Tibial nerve (tissue), 4 donors: ENCODE results near the gene C12orf56. TPM values are rescaled to one million over a fixed set of nuclear protein-coding genes. Genes with fewer than 3 reads are reported as not detected.

Experiments
- DNase-seq, 2 donors: peaks; one replicate each; pipeline ENCODE4 v3.0.0-alpha.2; 2019; ENCODE audit warnings: low spot score in 2 of 2
- H3K27ac ChIP-seq, 4 donors: fragments of 200-600 bp; sonication (generic) in 3 of 4; one replicate each; pipeline ENCODE4 v1.5.1; 2017 to 2019; ENCODE audit warnings: mild to moderate bottlenecking in 1 of 4
- H3K27me3 ChIP-seq, 2 donors: fragments of 200-600 bp; sonication (generic) in 1 of 2; one replicate each; pipeline versions ENCODE4 v1.5.1 to v1.6.0; 2017 to 2019
- H3K36me3 ChIP-seq, 3 donors: fragments of 200-600 bp; sonication (generic); one replicate each; pipeline ENCODE4 v1.5.1; 2018 to 2019
- H3K4me1 ChIP-seq, 4 donors: fragments of 200-600 bp; sonication (generic) in 3 of 4; one replicate each; pipeline ENCODE4 v1.5.1; 2017 to 2019
- H3K4me3 ChIP-seq, 4 donors: fragments of 200-600 bp; sonication (generic) in 3 of 4; one replicate each; pipeline ENCODE4 v1.5.1; 2017 to 2019; ENCODE audit warnings: mild to moderate bottlenecking in 1 of 4, moderate library complexity in 1 of 4
- H3K9me3 ChIP-seq, 4 donors: fragments of 200-600 bp; sonication (generic) in 3 of 4; one replicate each; pipeline ENCODE4 v1.5.1; 2017 to 2019
- EP300 ChIP-seq, 2 donors: sonication (generic); formaldehyde crosslinking; IDR thresholded peaks; one replicate each; pipeline ENCODE4 v1.6.1; 2017; ENCODE audit warnings: antibody characterized with exemption in 2 of 2, mild to moderate bottlenecking in 1 of 2
- POLR2A ChIP-seq, 2 donors: fragments of 450-650 bp; IDR thresholded peaks; one replicate each; pipeline ENCODE4 v1.6.1; 2017; ENCODE audit warnings: antibody characterized with exemption in 2 of 2, mild to moderate bottlenecking in 2 of 2, moderate library complexity in 2 of 2
- WGBS, 2 donors: methylation state at CpG; one replicate each; pipeline ENCODE4 v1.1.5; 2018; 5-methylcytosine and 5-hydroxymethylcytosine counted together
- total RNA-seq, 4 donors: library from RNA; depleted of rRNA; stranded (reverse); fragments of >200 nt; gene quantifications; one replicate each; pipeline ENCODE4 v1.1.0, GENCODE V29; 2016
- TF ChIP-seq, protein P1 (sequence below), 5 experiments: fragments of 200-600 bp in 3 of 5; fragments of 450-650 bp in 2 of 5; sonication (generic) in 3 of 5; IDR thresholded peaks; one replicate each; pipeline ENCODE4 v1.5.1; 2016 to 2019; ENCODE audit warnings: antibody characterized with exemption in 5 of 5, mild to moderate bottlenecking in 3 of 5, moderate library complexity in 2 of 5

C12orf56 gene
- total RNA-seq, 4 donors from 2014 or later, result 8.7 to 11.6 (median 9.7) TPM

- peaks cover 2 to 65% (median 7%) of the 10 kb centered on the region in 3 donors for H3K36me3 ChIP-seq
- WGBS, 2 donors, result 79 to 86% methylated on average over 2 of the region's 2 CpGs
Observed at GRCh38 chr12:64412459-64412858, 21.9 kb upstream of the C12orf56 start.

DNA sequence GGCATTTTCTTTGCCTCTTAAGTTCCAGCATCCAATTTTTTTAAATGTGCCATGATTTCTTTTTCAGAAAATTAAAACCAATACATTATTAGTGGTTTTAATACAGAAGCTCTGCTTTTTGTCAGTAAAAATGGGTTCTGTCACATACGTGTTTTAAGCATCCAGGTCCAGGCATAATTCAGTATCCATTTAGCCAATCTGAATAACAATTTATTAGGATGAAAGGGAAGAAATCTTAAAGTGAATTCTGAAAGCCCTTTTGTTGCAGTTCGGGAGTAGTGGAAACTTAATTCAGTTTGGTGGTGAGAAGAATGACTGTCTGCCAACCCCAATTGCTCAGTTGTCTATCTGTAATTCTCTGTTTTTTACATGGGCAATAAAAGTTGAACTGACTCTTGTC lies 20.9 kb upstream of the C12orf56 start:
- no peak overlapping the region for H3K27ac ChIP-seq
- no peaks in the 10 kb centered on the region for H3K9me3 ChIP-seq
- H3K27me3 ChIP-seq, result no peaks in the 10 kb centered on the region
- 56 to 65% methylated on average over 2 of the region's 2 CpGs for WGBS, 2 donors
- H3K36me3 ChIP-seq, result peaks cover 0 to 55% (median 2%) of the 10 kb centered on the region in 3 donors
- peaks cover 0 to 20% (median 0%) of the 10 kb centered on the region in 4 donors for H3K4me1 ChIP-seq
- no peak for DNase-seq
- H3K4me3 ChIP-seq, result no peak overlapping the region
- TF ChIP-seq POLR2A (IDR thresholded peaks at IDR 0.05), result no peak
- TF ChIP-seq, protein P1, sequence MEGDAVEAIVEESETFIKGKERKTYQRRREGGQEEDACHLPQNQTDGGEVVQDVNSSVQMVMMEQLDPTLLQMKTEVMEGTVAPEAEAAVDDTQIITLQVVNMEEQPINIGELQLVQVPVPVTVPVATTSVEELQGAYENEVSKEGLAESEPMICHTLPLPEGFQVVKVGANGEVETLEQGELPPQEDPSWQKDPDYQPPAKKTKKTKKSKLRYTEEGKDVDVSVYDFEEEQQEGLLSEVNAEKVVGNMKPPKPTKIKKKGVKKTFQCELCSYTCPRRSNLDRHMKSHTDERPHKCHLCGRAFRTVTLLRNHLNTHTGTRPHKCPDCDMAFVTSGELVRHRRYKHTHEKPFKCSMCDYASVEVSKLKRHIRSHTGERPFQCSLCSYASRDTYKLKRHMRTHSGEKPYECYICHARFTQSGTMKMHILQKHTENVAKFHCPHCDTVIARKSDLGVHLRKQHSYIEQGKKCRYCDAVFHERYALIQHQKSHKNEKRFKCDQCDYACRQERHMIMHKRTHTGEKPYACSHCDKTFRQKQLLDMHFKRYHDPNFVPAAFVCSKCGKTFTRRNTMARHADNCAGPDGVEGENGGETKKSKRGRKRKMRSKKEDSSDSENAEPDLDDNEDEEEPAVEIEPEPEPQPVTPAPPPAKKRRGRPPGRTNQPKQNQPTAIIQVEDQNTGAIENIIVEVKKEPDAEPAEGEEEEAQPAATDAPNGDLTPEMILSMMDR (IDR thresholded peaks at IDR 0.05), result no peak
- no peak for TF ChIP-seq EP300 (IDR thresholded peaks at IDR 0.05)

More at GRCh38 chr12:64412459-64412858, 21.9 kb upstream of the C12orf56 start:
- peaks cover 0 to 15% (median 0%) of the 10 kb centered on the region in 4 donors for H3K4me1 ChIP-seq
- DNase-seq, result no peak
- no peaks in the 10 kb centered on the region for H3K27me3 ChIP-seq
- no peaks in the 10 kb centered on the region for H3K9me3 ChIP-seq
- no peak overlapping the region for H3K27ac ChIP-seq
- TF ChIP-seq, protein P1 (IDR thresholded peaks at IDR 0.05), result no peak
- TF ChIP-seq POLR2A (IDR thresholded peaks at IDR 0.05), result no peak
- TF ChIP-seq EP300 (IDR thresholded peaks at IDR 0.05), result no peak
- no peak overlapping the region for H3K4me3 ChIP-seq

- 74 to 76% methylated on average over 9 of the region's 9 CpGs for WGBS, 2 donors
- H3K27me3 ChIP-seq, result no peaks in the 10 kb centered on the region
- TF ChIP-seq POLR2A (IDR thresholded peaks at IDR 0.05) (no peak), EP300 (IDR thresholded peaks at IDR 0.05) (no peak)
- TF ChIP-seq, protein P1 (IDR thresholded peaks at IDR 0.05), result no peak
- H3K9me3 ChIP-seq, result no peaks in the 10 kb centered on the region
- peaks cover 0 to 39% (median 8%) of the 10 kb centered on the region in 4 donors for H3K4me1 ChIP-seq
- peaks cover 0 to 16% (median 2%) of the 10 kb centered on the region in 3 donors for H3K36me3 ChIP-seq
- H3K27ac ChIP-seq, result no peak overlapping the region
- no peak overlapping the region for H3K4me3 ChIP-seq
- DNase-seq, result no peak
Observed at GRCh38 chr12:64407342-64408223, 17.0 kb upstream of the C12orf56 start.

GRCh38 chr12:64404470-64405256 lies 14.1 kb upstream of the C12orf56 start:
- no peak for TF ChIP-seq POLR2A (IDR thresholded peaks at IDR 0.05)
- TF ChIP-seq, protein P1 (IDR thresholded peaks at IDR 0.05), result peak in 2 of 5 experiments; percentile 2 to 17
- peaks cover 0 to 39% (median 8%) of the 10 kb centered on the region in 4 donors for H3K4me1 ChIP-seq
- peak in 1 of 2 donors; percentile 45 for DNase-seq
- 1% methylated on average over 33 to 72 of the region's 78 CpGs for WGBS, 2 donors
- H3K27ac ChIP-seq, result peak overlapping the region; percentile 86 to 98 (median 97)
- no peaks in the 10 kb centered on the region for H3K27me3 ChIP-seq
- no peaks in the 10 kb centered on the region for H3K9me3 ChIP-seq
- no peaks in the 10 kb centered on the region for H3K36me3 ChIP-seq
- H3K4me3 ChIP-seq, result peak overlapping the region; percentile 92 to 100 (median 97)
